CD4-positive, alpha-beta T cell treated with Interferon alpha-2 for 1 hour (primary cell): Measurements from ENCODE around the gene ADAMTS7.
"Not testable (repeated sequence)": the region's sequence is repeated elsewhere in the genome, so short reads cannot be mapped to it uniquely, and the experiment has no call there.

Source experiments
- DNase-seq, 2 donors: peaks; one replicate each; pipeline ENCODE4 v3.0.0-alpha.2; 2020 to 2022

Gene ADAMTS7

GRCh38 chr15:78752492-78753358 is 58.5 kb downstream of the ADAMTS7 start:
- DNase-seq = no peak

GRCh38 chr15:78751602-78751979 is 59.7 kb downstream of the ADAMTS7 start:
- DNase-seq = no peak

- peak; percentile 92 to 93 for DNase-seq
Measured at GRCh38 chr15:78750974-78751601, 60.2 kb downstream of the ADAMTS7 start.

GRCh38 chr15:78750566-78750965 is 60.7 kb downstream of the ADAMTS7 start:
- DNase-seq = no peak

- DNase-seq = no peak
Measured at GRCh38 chr15:78749831-78750230, 61.4 kb downstream of the ADAMTS7 start.

- DNase-seq = not testable (repeated sequence)
Measured at GRCh38 chr15:78747877-78748276, 63.4 kb downstream of the ADAMTS7 start.

GRCh38 chr15:78741674-78742073 is 69.6 kb downstream of the ADAMTS7 start:
- not testable (repeated sequence) for DNase-seq

GRCh38 chr15:78740904-78741274 is 70.4 kb downstream of the ADAMTS7 start:
- no peak for DNase-seq

DNA sequence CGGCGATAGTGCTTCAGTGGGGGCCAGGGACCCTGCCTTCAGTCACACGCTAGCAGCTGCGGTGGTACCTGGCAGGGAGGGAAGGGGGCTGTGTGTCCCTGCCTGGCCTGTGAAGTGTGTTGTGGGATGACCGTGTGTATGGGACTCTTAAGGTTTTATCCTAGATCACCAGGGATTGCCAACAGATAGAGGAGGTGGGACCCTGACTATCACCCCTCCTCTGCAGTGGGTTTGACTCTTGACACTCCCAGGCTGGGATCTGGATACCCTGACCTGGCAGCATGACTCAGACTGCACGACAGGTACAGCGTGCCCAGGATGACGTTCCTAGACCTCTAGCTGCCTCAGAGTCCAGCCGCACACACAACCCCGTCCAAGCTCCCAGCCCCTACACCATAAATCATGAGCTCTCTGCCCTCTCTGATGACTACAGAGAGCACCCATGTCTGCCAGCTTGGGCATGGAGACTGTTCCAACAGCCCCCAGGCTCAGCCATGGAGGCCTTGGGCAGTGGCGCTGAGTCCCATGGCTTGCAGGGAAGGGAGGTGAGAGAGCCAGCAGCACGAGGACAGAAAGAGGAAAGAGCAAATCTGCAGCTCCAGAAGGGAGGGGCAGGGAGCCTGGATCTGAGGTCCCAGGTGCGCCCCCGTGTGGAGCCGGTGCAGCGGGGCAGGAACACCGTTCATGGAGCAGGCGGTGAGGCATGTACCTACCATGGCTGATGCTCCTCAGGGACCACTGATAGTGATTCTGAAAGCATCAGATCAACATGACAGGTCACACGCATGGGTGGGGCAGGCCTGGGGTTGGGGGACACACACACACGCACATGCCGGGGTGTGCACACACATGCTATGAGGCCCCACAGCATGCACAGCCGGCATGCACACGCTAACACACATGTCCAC is 71.0 kb downstream of the ADAMTS7 start:
- DNase-seq = peak; percentile 33 to 56

GRCh38 chr15:78739206-78739605 is 72.1 kb downstream of the ADAMTS7 start:
- no peak for DNase-seq

DNA sequence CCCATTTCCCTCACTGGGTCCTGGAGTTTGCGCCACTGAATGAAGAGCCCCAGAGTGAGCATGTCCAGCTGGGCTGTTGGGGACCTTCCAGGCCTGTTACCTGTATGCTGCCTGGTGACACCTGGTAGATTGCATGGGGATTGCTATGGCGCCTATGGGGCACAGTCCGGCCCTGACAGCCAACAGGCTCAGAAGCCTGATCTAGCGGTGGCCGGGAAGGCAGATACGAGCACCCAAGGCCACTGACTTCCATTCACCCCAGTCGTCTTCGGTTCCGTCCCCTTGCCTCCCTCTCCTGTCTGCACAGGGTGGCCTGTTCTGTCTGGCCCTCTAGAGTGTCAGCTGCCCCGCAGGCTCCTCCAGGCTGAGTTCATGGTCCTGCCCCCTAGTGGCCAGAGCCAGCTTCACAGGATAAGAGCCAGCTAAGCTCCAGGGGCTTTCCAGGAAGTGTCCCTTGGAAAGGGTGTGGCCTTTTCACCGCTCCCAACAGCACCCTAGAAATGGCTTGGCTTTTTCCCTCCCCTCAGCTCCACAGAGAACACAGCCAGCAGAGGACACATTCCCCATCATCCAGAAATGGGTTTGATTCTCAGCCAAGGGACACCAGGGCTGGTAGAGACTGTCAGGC is 73.2 kb downstream of the ADAMTS7 start:
- DNase-seq = not testable (repeated sequence)

DNA sequence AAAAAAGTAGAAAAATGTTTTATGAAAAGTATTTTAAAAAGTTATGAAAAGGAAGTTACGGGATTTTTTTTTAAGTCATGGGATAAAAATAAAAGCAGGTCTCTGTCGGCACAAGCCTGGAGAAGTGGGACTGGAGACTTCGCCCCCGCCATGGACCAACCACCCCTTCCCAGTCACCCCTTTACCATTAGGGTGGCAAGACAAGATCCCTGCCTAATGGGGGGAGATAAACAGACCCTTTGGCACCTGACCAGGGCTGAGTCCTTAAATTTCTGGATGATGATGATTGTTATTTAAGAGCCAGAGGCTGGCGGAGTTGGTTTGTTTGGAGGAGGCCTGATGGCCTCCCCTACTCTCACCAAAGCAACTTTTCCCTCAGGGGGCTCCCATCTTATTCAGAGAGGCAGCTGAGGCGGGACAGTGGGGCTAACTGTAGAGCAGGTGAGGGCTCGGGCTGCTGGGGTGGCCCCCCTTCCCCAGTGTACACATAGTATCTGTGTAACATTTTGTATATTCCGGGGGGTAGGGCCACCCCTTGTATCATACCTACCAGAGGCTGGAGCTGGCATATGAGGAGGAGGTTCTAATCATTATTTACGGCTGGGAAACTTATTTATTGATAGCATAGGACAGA is 74.0 kb downstream of the ADAMTS7 start:
- DNase-seq = no peak

DNA sequence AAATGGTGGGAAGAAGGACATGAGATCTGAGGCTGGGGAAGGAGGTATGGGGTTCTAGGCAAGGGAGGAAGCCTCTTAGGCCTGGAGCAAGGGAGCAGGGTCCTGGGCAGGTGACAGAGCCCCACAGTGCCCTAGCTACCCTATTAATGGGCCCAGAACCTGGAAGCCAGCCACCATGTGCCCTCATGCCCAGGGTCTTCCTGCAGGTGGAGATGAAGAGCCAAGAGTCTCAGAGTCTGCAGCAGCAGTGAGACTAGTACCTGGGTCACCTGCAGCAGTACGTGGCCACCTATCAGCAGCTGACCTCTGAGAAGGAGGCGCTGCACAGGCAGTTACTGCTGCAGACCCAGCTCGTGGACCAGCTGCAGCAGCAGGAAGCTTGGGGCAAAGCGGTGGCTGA is 75.0 kb downstream of the ADAMTS7 start:
- not testable (repeated sequence) for DNase-seq

DNA sequence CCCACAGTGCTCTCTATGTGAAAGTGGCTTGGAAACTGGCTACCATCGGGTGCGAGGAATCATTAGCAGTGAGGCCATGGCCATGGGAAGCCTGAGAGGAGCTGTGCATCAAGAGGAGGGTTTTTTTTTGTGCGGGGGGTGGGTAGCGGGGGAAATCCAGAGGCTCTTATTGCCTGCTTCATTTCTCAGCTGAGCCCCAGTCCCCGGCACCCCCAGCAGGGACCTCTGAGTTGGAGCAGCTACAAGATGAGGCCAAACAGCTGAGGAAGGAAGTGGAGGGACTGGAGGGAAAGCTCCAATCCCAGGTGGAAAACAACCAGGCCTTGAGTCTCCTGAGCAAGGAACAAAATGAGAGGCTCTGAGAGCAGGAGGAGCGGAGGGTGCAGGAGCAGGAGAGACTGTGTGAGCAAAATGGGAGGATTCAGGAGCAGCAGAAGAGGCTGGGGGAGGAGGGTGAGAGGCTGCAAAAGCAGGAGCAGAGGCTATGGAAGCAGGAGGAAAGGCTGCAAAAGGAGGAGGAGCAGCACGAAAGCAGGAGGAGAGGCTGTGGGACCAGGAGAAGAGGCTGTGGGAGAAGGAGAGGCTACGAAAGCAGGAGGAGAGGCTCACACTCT is 76.7 kb downstream of the ADAMTS7 start:
- DNase-seq = no peak

- DNase-seq = no peak
Measured at GRCh38 chr15:78732634-78733033, 78.6 kb downstream of the ADAMTS7 start.

DNA sequence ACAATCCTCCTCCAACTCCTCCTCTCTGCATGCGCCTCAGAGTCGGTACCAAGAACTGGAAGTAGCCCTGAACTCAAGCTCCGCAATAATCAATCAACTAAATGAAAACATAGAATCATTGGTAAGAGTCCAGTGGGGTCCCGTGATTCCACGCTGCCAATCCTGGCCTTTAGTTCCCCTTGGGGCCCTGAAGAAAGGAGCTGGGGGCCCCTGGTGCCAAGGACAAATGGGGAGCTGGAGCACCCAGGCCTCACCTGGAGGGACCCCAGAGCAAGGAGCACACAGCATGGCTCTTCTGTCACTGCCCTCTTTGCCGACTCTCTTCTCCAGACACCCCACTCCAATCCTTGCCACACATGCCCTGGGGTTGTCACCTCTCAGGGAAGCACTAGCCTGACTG is 80.3 kb downstream of the ADAMTS7 start:
- no peak for DNase-seq

DNA sequence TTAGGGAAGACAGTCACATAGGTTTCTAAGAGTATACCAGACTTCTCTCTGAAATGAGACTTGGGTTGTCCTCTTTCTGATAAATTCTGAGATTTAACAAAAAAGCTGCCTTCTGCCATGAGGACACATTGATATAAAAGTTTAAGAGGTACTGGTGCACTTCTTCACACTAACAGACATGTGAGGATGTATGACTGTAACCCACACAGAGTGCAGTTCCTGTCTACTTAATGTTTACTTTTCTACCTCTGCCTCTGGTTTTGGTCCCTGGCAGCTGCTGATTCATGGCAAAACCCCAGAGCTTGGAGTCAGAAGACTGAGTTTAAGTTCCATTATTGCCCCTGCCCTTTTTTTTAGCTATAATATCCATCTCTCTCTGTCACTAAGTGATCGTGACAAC is 82.8 kb downstream of the ADAMTS7 start:
- DNase-seq = not testable (repeated sequence)

- no peak for DNase-seq
Measured at GRCh38 chr15:78727561-78727960, 83.7 kb downstream of the ADAMTS7 start.

GRCh38 chr15:78726870-78727551 is 84.3 kb downstream of the ADAMTS7 start:
- DNase-seq = peak in 1 of 2 donors; percentile 12

- not testable (repeated sequence) for DNase-seq
Measured at GRCh38 chr15:78719819-78720450, 91.3 kb downstream of the ADAMTS7 start.

- no peak for DNase-seq
Measured at GRCh38 chr15:78718837-78719236, 92.4 kb downstream of the ADAMTS7 start.
